Suprapubic skin (tissue), 4 donors: ENCODE data around the gene ARRDC4.

ENCODE experiments used
- CTCF ChIP-seq, 2 donors: fragments of 200-600 bp in 1 of 2; fragments of 450-650 bp in 1 of 2; sonication (generic) in 1 of 2; IDR thresholded peaks; one replicate each; pipeline ENCODE4 v1.5.1; 2016 to 2019; ENCODE audit warnings: antibody characterized with exemption in 2 of 2, mild to moderate bottlenecking in 1 of 2, moderate library complexity in 1 of 2
- POLR2A ChIP-seq, 2 donors: fragments of 450-650 bp; IDR thresholded peaks; one replicate each; pipeline ENCODE4 v1.6.1; 2017; ENCODE audit warnings: antibody characterized with exemption in 2 of 2, mild to moderate bottlenecking in 2 of 2, moderate library complexity in 2 of 2
- POLR2AphosphoS5 ChIP-seq, 3 donors: sonication (generic); formaldehyde crosslinking; IDR thresholded peaks; one replicate each; pipeline ENCODE4 v1.6.1; 2017; ENCODE audit warnings: antibody characterized with exemption in 3 of 3

- TF ChIP-seq POLR2A (IDR thresholded peaks at IDR 0.05) (no peak), CTCF (IDR thresholded peaks at IDR 0.05) (no peak), POLR2AphosphoS5 (IDR thresholded peaks at IDR 0.05) (no peak)
Measured at GRCh38 chr15:97977734-97978133, 17.2 kb downstream of the ARRDC4 start.
